ENCODE data around the gene DENND4A.

DENND4A gene

GRCh38 chr15:65659502-65660052 lies 132.5 kb downstream of the DENND4A start:
- DNase-seq, result no peak

GRCh38 chr15:65655457-65655856 lies 136.6 kb downstream of the DENND4A start:
- no peak for DNase-seq

- DNase-seq, result no peak
These were observed 137.1 kb downstream of the DENND4A start for GRCh38 chr15:65655026-65655425.

- no peak for DNase-seq
These were observed 138.1 kb downstream of the DENND4A start for GRCh38 chr15:65653801-65654521.

GRCh38 chr15:65653341-65653740 lies 138.8 kb downstream of the DENND4A start:
- no peak for DNase-seq

GRCh38 chr15:65651831-65652749 lies 140.0 kb downstream of the DENND4A start:
- no peak for DNase-seq

GRCh38 chr15:65651042-65651322 lies 141.1 kb downstream of the DENND4A start:
- DNase-seq, result no peak

GRCh38 chr15:65650312-65651041 lies 141.6 kb downstream of the DENND4A start:
- no peak for DNase-seq

GRCh38 chr15:65646486-65646885 lies 145.6 kb downstream of the DENND4A start:
- no peak for DNase-seq

- no peak for DNase-seq
These were observed 146.7 kb downstream of the DENND4A start for GRCh38 chr15:65645392-65645791.

- DNase-seq, result no peak
These were observed 147.8 kb downstream of the DENND4A start for GRCh38 chr15:65644282-65644681.

GRCh38 chr15:65642594-65642993 lies 149.5 kb downstream of the DENND4A start:
- no peak for DNase-seq

- no peak for DNase-seq
These were observed 150.2 kb downstream of the DENND4A start for GRCh38 chr15:65641768-65642475.

- no peak for DNase-seq
These were observed 152.6 kb downstream of the DENND4A start for GRCh38 chr15:65639509-65639908.

- no peak for DNase-seq
These were observed 153.4 kb downstream of the DENND4A start for GRCh38 chr15:65638681-65639089.

GRCh38 chr15:65638109-65638508 lies 154.0 kb downstream of the DENND4A start:
- no peak for DNase-seq

- DNase-seq, result no peak
These were observed 157.7 kb downstream of the DENND4A start for GRCh38 chr15:65634356-65634755.

GRCh38 chr15:65633752-65634151 lies 158.3 kb downstream of the DENND4A start:
- DNase-seq, result no peak

GRCh38 chr15:65632780-65633375 lies 159.2 kb downstream of the DENND4A start:
- DNase-seq, result no peak

- no peak for DNase-seq
These were observed 160.6 kb downstream of the DENND4A start for GRCh38 chr15:65631503-65631902.

- no peak for DNase-seq
These were observed 161.3 kb downstream of the DENND4A start for GRCh38 chr15:65630760-65631159.

- no peak for DNase-seq
These were observed 162.5 kb downstream of the DENND4A start for GRCh38 chr15:65629548-65629947.

All from islet precursor cell (in vitro differentiated cells).